ENCODE data around the gene ARSB. TPM values are rescaled to one million over a fixed set of nuclear protein-coding genes. Genes with fewer than 3 reads are reported as not detected.

Gene ARSB
- total RNA-seq, 1 donor from 2014 or later, result 19.3 TPM

- no peaks in the 10 kb centered on the region for H3K36me3 Mint-ChIP-seq (ENCODE audit: low read depth, unreplicated experiment)
- no peak overlapping the region for H3K4me3 Mint-ChIP-seq (ENCODE audit: unreplicated experiment)
- H3K27me3 Mint-ChIP-seq (ENCODE audit: unreplicated experiment), result peaks cover 6% of the 10 kb centered on the region
- peaks cover 4% of the 10 kb centered on the region for H3K4me1 Mint-ChIP-seq (ENCODE audit: unreplicated experiment)
- no peak for DNase-seq (ENCODE audit: low spot score)
- H3K27ac Mint-ChIP-seq (ENCODE audit: unreplicated experiment), result no peak overlapping the region
- no peak for TF ChIP-seq CTCF (IDR thresholded peaks at IDR 0.05; ENCODE audit: unreplicated experiment)
- H3K9me3 Mint-ChIP-seq (ENCODE audit: unreplicated experiment), result peaks cover 5% of the 10 kb centered on the region
Observed at GRCh38 chr5:78731884-78732283, 253.2 kb downstream of the ARSB start.

GRCh38 chr5:78730300-78731094 lies 254.6 kb downstream of the ARSB start:
- H3K4me3 Mint-ChIP-seq (ENCODE audit: unreplicated experiment), result peak overlapping the region; percentile 38
- no peak for DNase-seq (ENCODE audit: low spot score)
- H3K27me3 Mint-ChIP-seq (ENCODE audit: unreplicated experiment), result peaks cover 6% of the 10 kb centered on the region
- TF ChIP-seq CTCF (IDR thresholded peaks at IDR 0.05; ENCODE audit: unreplicated experiment), result no peak
- H3K36me3 Mint-ChIP-seq (ENCODE audit: low read depth, unreplicated experiment), result no peaks in the 10 kb centered on the region
- H3K4me1 Mint-ChIP-seq (ENCODE audit: unreplicated experiment), result peaks cover 4% of the 10 kb centered on the region
- H3K9me3 Mint-ChIP-seq (ENCODE audit: unreplicated experiment), result no peaks in the 10 kb centered on the region
- no peak overlapping the region for H3K27ac Mint-ChIP-seq (ENCODE audit: unreplicated experiment)

GRCh38 chr5:78727786-78728761 lies 257.0 kb downstream of the ARSB start:
- H3K9me3 Mint-ChIP-seq (ENCODE audit: unreplicated experiment), result no peaks in the 10 kb centered on the region
- H3K4me1 Mint-ChIP-seq (ENCODE audit: unreplicated experiment), result peaks cover 4% of the 10 kb centered on the region
- DNase-seq (ENCODE audit: low spot score), result no peak
- no peak overlapping the region for H3K27ac Mint-ChIP-seq (ENCODE audit: unreplicated experiment)
- no peaks in the 10 kb centered on the region for H3K36me3 Mint-ChIP-seq (ENCODE audit: low read depth, unreplicated experiment)
- peaks cover 6% of the 10 kb centered on the region for H3K27me3 Mint-ChIP-seq (ENCODE audit: unreplicated experiment)
- TF ChIP-seq CTCF (IDR thresholded peaks at IDR 0.05; ENCODE audit: unreplicated experiment), result no peak
- no peak overlapping the region for H3K4me3 Mint-ChIP-seq (ENCODE audit: unreplicated experiment)

Other genes with a start within 250 kb of the ARSB start
- gene DMGDH, start 84.4 kb upstream of the ARSB start, total RNA-seq (ENCODE audit: unreplicated experiment), result 0.36 TPM
- not detected for gene BHMT2, start 84.5 kb upstream of the ARSB start, total RNA-seq (ENCODE audit: unreplicated experiment)
- gene BHMT, start 126.5 kb upstream of the ARSB start, total RNA-seq (ENCODE audit: unreplicated experiment), result not detected